ENCODE data around the gene MYT1. TPM values are rescaled to one million over a fixed set of nuclear protein-coding genes. Genes with fewer than 3 reads are reported as not detected.

The MYT1 gene
- total and polyA plus RNA-seq, 7 donors = under 0.01 TPM; not detected in 6

GRCh38 chr20:64247970-64248841, 84.0 kb downstream of the MYT1 start:
- no peaks in the 10 kb centered on the region for H3K4me1 ChIP-seq
- no peak for ATAC-seq
- H3K36me3 ChIP-seq (ENCODE audit: insufficient read depth in 1 of 2, low read depth in 1 of 2) = no peaks in the 10 kb centered on the region
- no peak for DNase-seq
- no peaks in the 10 kb centered on the region for H3K9me3 ChIP-seq
- no peak overlapping the region for H3K27ac ChIP-seq
- intact Hi-C loops (cut with DNase I) = no loop called here
- no peak overlapping the region for H3K4me3 ChIP-seq
- TF ChIP-seq CTCF (IDR thresholded peaks at IDR 0.05) = no peak
- peaks cover 0 to 4% (median 0%) of the 10 kb centered on the region in 3 donors for H3K27me3 ChIP-seq (ENCODE audit: insufficient read depth in 3 of 3, low read length in 2 of 3)
- WGBS, 3 donors = 66 to 72% (median 69%) methylated on average over 32 to 33 of the region's 33 CpGs

- Histone ChIP-seq H3K27ac (no peak overlapping the region), H3K9me3 (no peaks in the 10 kb centered on the region), H3K4me1 (peaks cover 3% of the 10 kb centered on the region), H3K27me3 (ENCODE audit: insufficient read depth in 3 of 3, low read length in 2 of 3) (no peaks in the 10 kb centered on the region), H3K4me3 (no peak overlapping the region), H3K36me3 (ENCODE audit: insufficient read depth in 1 of 2, low read depth in 1 of 2) (no peaks in the 10 kb centered on the region)
- intact Hi-C loops (cut with DNase I) = no loop called here
- ATAC-seq (no peak), DNase-seq (no peak)
- TF ChIP-seq CTCF (IDR thresholded peaks at IDR 0.05) = no peak
- 79 to 88% (median 84%) methylated on average over 2 of the region's 2 CpGs for WGBS, 3 donors
Observed at GRCh38 chr20:64250027-64250426, 85.8 kb downstream of the MYT1 start.

- 91 to 96% (median 92%) methylated on average over 4 of the region's 4 CpGs for WGBS, 3 donors
Observed at GRCh38 chr20:64253000-64253383, 88.7 kb downstream of the MYT1 start.

GRCh38 chr20:64253443-64253842, 89.2 kb downstream of the MYT1 start:
- intact Hi-C loops (cut with DNase I) = no loop called here
- Histone ChIP-seq H3K4me3 (no peak overlapping the region), H3K4me1 (peaks cover 23% of the 10 kb centered on the region), H3K9me3 (no peaks in the 10 kb centered on the region), H3K27me3 (ENCODE audit: insufficient read depth in 3 of 3, low read length in 2 of 3) (no peaks in the 10 kb centered on the region), H3K27ac (no peak overlapping the region), H3K36me3 (ENCODE audit: insufficient read depth in 1 of 2, low read depth in 1 of 2) (no peaks in the 10 kb centered on the region)
- TF ChIP-seq CTCF (IDR thresholded peaks at IDR 0.05) = no peak
- DNase-seq (no peak), ATAC-seq (no peak)
- 87 to 91% (median 89%) methylated on average over 4 of the region's 4 CpGs for WGBS, 3 donors

More at GRCh38 chr20:64253000-64253383, 88.7 kb downstream of the MYT1 start:
- H3K4me3 ChIP-seq = no peak overlapping the region
- ATAC-seq = no peak
- intact Hi-C loops (cut with DNase I) = no loop called here
- H3K27me3 ChIP-seq (ENCODE audit: insufficient read depth in 3 of 3, low read length in 2 of 3) = no peaks in the 10 kb centered on the region
- no peak overlapping the region for H3K27ac ChIP-seq
- TF ChIP-seq CTCF (IDR thresholded peaks at IDR 0.05) = no peak
- DNase-seq = no peak
- H3K36me3 ChIP-seq (ENCODE audit: insufficient read depth in 1 of 2, low read depth in 1 of 2) = no peaks in the 10 kb centered on the region
- no peaks in the 10 kb centered on the region for H3K9me3 ChIP-seq
- peaks cover 19% of the 10 kb centered on the region for H3K4me1 ChIP-seq
